Measurements from ENCODE around the gene SPRR2G. TPM values are rescaled to one million over a fixed set of nuclear protein-coding genes. Genes with fewer than 3 reads are reported as not detected.
"Not testable (repeated sequence)": the region's sequence is repeated elsewhere in the genome, so short reads cannot be mapped to it uniquely, and the experiment has no call there.

SPRR2G gene
- total RNA-seq = not detected in 2 replicates

DNA sequence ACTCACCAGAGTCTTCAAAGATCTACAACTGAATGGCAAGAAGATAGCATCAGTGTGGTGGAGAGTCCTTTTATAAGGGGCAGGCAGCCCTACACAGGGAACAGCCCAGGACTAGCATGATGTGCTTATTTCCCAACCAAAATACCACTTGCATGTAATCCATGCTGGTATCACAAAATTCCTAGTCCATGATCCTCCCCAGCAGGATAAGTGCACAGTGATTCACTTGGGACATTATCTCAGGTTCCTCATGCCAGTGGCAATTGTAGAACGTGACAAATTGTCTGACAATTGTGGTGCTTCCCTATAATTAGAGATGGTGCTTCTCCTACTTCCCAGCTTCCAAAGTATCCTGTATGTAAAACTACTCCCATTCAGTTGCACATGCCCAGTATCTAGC is at the start of gene SPRR2G:
TSS of gene SPRR2G (minus strand) at position 45 of the 400 bp plus-strand sequence. CDS start 780 bp downstream, outside the sequence.
- DNase-seq = no peak

DNA sequence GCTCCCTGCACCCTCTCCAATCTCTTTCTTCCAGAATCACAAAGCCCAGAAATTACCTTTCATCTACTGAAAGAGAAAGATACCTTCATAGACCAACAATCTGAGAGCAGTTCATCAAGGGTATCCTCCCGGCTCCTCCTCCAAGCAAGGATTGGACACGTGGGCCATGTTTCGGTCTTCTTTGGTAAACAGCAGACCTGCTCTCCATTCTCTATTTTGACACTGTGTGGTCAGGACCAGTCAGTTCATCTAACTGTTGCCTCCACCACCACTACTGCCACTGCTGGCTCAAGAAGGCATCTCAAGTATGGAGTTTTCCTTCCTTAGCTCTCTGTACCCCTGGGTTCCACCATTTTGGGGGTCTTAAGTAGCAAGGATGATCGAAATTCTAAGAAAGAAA is 44.5 kb upstream of the SPRR2G start:
- no peak for DNase-seq

DNA sequence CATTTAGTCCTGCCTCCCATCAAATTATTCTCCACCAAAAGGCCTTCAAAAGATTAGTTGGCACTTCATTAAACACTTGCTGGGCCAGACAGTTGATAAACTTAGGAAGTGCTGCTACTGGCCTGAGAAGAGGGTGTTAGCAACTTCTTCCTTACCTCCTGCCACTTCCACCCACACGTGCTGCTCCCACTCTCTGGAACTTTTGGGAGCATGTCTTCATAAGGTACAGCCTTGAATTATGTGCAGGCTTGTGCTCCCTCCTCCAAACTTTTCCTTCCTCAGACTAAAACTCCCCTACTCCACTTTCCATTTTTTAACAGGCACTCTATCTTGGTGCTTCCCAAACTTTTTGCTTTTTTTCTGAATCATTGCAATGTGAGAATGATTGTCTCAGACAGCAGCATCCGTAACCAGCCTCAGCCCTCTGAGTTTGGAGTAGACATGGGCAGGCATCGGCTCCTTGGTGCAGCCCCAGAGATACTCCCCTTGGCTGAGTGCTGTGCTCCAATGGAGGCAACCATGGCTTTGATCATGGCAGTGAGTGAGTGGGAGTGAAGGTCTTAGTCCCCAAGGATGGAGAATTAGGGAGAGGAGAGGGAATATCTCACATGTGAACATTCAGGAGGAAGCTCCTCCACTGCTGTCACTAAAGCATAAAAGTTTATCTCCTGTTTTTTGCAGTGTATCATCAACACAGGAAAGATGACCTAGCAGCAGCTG is 43.8 kb upstream of the SPRR2G start:
- no peak for DNase-seq

DNA sequence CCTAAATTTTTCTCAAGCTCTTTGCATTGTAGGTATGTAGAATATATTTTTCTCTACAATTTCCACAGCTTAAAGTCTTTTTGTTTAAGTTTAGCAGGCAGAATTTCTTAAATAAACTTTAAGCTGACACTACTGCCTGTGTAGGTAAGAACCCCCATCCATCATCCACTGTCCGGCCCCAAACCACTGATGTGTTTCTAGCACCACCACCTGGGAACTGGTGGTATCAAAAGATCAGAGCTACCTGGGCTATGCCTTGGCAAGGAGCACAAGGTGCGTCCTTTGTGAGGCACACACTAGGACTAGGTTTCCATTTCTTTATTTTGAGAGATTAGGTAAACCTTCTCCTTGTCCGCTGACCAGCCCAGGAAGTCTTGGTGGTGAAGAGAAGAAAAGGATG is 42.0 kb upstream of the SPRR2G start:
- no peak for DNase-seq

DNA sequence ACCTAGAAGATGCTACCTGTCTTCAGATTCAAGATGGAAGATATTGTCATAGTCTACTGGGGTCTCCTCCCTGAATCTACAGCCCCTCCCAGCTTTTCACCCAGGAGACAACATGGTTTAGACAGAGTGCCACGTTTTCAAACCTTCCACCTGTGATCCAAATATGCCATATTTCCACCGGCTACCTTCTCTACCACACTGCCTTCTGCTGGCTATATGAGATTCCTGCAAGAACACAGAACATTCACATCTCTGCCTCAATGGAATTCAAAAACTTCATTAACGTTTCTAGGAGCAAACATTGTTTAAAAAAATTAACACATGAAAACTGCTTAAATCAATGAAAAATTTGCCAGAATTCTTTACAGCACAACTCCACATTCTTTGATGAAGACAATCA is 39.7 kb upstream of the SPRR2G start:
- DNase-seq = no peak

DNA sequence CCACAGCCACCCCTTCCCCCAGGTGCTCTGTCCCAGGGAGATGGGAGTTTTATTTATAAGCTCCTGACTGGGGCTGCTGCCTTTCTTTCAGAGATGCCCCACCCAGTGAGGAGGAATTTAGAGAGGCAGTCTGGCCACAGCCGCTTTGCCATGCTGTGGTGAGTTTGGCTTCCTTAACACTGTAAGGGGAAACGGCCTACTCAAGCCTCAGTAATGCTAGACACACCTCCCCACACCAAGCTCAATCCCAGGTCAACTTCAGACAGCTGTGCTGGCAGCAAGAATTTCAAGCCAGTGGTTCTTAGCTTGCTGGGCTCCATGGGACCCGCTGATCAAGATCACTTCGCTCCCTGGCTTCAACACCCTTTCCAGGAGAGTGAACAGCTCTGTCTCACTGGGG is 37.6 kb upstream of the SPRR2G start:
- not testable (repeated sequence) for DNase-seq

DNA sequence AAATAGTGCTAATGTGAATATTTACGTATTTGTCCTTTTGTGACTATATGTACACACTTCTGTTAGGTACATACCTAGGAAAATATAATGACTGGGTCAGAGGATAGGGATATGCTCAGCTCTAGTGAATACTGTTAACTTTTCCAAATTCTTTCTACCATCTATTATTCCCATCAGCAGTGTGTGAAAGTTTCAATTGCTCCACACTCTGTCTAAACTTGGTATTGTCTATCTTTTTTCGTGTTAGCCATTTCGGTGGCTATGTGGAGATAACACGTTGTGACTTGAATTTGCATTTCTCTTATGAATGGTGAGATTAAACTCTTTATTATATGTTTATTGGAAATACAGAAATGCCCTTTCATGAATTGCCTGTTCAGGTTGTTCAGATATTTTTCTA is 29.9 kb upstream of the SPRR2G start:
- DNase-seq = no peak

DNA sequence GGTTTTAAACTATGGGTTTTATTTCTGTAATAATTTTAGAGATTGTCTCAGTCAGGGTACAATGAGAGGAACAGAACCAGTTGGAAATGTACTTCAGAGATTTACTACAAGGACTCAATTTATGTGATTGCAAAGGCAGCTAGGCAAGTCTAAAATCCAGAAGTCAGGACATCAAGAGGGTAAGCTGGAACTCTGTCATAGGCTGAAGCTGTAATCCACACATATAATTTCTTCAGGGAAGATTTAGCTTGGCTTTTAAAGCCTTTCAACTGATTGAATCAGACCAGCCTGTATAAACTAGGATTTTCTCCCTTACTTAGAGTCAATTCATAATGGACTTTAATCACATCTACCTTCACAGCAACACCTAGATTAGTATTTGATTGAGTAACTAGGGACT is 28.2 kb upstream of the SPRR2G start:
- DNase-seq = no peak

DNA sequence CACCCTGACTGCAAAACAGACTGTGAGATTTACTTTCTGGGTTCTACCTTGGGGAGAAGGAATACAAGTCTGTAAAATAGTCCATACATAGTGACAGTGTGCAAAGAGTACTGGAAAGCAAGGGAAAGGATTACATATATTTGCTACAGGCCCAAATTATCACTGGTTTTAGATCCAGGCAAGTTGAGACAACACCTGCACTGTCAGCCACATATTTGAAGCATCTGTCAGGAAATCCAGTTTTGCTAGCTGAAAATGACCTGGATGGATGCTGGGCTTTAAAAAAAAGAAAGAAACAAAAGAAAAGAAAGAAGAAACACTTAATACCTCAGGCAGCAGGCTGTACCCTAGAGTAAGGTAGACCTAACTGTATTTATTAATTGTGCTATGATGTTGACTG is 23.9 kb upstream of the SPRR2G start:
- no peak for DNase-seq

DNA sequence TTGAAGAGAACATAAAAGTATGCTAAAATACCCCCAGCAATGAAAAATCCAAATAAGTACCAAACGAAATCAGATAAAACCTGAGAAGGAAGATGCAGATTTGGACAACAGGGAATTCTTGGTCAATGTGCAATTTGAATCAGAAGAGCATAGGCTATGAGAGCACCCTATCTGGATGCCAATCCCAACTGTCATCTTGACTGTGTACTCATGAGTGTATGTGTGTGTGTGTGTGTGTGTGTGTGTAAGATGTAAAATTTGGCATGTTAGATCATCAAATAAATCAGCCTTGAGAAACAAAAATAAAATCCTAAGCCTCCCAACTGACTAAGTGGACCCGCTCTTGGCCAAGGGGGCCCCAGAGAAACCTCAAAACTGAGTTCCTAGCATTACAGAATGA is 18.0 kb upstream of the SPRR2G start:
- no peak for DNase-seq

DNA sequence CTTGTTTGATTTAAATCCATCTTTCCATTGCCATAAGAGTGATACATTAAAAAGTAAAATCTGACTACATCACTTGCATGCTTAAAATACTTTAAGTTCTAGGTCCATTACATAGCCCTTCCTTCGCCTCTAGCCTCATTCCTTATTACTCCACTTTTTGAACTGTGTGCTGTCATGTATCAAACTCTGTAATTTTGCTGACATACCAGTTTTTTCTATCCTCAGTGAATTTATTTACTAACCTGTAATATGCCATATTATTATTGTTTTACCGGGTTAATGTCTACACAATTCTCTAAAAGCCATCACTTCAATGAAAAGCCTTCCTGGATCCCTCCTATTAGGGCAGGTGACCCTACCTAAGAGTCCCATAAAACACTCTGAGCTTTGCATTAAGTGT is 4.9 kb upstream of the SPRR2G start:
- no peak for DNase-seq

DNA sequence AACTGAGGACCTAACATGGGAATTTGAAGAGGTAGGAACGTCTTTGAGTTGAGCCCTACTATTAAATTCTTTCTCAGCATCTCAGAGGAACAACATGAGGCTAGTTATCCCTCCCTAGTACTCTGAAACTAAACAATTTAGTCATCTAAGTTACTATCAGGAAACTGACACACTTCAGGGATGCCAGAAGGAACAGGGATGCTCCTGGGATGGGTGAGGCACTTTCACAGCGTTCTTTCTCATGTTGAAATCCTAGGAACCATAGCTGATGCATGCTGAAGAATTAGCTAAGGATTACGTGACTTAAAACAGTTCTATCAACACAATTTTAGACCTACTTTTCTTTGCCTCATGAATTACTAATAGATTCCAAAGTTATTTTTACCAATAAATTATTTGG is 1.8 kb upstream of the SPRR2G start:
- DNase-seq = no peak

DNA sequence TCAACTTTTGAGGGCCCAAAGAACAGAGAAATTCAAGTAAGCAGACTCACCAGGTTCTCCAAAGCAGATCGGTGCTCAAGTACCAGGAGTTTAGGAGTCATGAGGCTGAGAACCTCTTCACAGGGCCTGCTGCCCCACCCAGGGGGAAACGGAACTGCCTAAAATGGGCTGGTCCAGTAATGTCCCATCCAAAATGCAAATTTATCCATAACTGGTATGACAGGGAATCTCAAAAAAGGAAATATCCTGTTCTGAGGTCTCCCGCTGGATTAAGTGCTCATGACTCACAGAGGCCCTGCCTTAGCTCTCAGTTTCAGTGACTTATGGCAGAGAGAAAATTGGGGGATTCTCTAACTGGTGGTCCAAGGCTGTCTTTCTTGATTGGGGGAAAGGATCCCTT is 9.3 kb downstream of the SPRR2G start:
- no peak for DNase-seq

DNA sequence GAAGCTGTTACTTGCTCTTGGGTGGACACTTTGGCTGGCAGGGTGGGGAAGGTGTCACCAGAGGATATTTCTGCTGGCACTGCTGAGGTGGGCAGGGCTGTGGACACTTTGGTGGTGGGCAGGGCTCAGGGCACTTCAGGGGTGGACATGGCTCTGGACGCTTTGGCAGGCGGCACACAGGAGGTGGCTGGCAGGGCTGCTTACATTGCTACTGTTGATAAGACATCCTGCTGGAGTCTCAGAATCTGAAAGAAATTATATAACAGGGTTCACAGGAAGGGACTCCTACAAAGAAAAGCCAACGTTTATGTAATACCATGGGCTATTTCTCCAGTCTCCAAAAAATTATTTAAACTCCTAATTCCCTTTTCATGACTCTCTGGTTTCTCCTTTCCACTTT is 10.2 kb downstream of the SPRR2G start:
- no peak for DNase-seq

DNA sequence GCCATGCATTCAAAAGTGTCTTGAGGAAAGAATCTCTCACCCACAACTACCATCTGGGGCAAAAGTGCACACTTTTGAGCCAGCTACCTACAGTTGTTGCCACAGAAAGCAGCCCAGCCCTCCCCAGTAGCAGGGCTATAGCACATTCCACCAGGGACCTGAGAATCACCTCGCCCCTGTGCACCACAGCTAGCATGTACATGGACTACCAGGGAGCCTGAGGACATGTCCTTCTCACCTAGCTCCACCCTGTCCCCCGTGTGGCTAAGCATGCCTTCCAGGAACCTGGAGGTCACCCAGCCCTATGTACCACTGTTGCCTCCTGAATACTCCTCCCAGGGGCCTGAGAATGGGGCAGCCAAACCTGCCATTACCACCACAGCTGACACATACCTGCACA is 16.9 kb downstream of the SPRR2G start:
- no peak for DNase-seq

DNA sequence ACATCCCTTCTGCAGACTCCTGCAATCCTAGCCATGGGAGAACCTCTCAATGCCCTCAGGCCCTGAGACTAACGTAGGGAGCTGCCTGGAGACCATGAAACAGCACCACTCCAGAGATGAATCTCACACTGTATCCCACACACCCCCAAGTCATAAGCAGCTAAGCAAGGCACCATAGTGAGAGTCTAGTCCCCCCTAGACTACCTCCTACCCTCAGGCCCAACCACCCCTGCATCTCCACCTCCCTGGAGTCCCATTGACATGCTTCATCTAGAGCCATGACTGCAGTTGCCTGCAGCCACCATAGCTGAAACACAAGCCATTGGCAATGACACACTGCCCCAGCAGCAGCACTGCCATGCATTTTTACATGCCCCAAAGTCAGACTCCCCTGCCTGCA is 17.4 kb downstream of the SPRR2G start:
- no peak for DNase-seq

DNA sequence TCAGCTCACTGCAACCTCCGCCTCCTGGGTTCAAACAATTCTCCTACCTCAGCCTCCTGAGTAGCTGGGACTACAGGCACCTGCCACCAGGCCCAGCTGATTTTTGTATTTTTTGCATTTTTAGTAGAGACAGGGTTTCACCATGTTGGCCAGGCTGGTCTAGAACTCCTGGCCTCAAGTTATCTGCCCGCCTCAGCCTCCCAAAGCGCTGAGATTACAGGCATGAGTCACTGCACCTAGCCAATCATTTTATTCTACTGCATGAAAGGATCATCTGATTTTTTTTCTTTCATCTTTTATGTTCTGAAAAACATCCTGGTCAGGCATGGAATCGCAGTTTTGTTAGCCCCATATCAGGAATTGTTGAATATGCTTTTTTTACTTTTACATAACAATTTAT is 22.0 kb downstream of the SPRR2G start:
- not testable (repeated sequence) for DNase-seq

DNA sequence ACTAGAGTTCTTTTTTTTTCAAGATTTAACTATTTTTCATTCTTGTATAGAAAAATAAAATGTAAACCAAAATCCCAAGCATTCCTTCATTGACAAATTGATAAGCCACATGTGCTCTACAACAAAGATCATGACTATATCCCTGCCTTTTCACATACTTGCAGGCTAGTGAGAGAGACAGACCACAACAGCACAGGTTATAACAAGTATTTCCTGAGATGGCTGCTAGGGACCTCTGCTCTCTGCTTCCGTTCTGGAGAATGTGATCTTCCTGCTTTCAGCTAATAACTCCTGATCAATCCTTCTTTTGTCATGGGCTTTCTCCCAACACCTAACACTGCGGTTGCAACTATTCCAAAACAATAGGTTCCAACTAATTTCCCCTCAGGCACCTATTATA is 23.4 kb downstream of the SPRR2G start:
- no peak for DNase-seq

DNA sequence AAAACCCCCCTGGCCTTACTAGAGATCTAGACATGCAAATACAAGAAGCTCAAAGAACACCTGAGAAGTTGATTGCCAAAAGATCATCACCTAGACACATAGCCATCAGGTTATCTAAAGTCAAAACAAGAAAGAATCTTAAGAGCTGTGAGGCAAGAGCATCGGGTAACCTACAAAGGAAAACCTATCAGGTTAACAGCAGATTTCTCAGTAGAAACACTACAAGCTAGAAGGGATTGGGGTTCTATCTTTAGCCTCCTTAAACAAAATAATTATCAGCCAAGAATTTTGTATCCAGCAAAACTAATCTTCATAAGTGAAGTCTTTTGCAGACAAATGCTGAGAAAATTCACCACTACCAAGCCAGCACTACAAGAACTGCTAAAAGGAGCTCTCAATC is 25.2 kb downstream of the SPRR2G start:
- no peak for DNase-seq

DNA sequence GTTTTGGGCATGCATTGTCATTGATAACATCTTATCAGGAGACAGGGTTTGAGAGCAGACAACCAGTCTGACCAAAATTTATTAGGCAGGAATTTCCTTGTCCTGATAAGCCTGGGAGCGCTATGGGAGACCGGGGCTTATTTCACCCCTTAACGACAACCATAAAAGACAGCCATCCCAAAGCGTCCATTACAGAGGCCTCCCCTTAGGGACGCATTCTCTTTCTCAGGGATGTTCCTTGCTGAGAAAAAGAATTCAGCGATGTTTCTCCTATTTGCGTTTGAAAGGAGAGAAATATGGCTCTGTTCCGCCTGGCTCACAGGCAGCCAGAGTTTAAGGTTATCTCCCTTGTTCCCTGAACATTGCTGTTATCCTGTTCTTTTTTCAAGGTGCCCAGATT is 26.9 kb downstream of the SPRR2G start:
- DNase-seq = not testable (repeated sequence)

DNA sequence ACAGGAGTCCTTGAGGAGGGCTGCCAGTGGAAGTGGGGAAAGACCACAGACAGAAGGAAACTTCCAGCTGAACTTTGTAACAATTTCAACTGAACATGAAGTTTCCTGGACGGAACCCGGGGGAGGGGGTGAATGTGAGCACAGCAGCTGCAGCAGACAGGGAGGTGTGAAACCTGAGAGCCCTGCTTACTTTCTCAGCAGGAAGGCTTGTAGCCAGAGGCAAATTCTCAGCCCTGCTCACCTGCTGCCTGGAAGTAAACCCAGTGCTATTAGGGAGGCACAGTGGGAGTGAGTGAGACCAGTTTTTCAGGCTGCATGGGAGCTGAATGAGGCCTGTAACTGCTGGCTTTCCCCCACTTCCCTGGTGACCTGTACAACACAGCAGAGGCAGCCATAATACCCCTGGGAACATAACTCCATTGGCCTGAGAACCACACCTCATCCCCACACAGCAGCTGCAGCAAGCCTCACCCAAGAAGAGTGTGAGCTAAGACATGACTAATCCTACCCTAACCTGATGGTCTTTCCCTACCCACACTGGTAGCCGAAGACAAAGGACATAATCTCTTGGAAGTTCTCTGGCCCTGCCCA is 27.8 kb downstream of the SPRR2G start:
- DNase-seq = no peak

DNA sequence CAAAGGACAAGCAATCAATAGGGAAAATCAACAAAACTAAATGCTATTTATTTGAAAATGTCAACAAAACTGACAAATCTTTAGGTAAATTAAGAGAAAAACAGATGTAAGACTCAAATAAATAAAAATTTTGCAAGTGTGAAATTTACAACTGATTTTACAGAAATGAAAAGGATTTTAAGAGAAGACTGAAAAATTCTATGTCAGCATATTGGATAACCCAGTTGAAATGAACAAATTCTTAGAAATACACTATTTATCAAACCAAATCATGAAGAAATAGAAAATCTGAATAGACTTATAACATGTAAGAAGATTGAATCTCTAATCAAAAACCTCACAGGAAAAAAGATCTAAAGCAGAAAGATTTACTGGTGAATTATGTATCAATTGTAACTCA is 29.7 kb downstream of the SPRR2G start:
- no peak for DNase-seq

DNA sequence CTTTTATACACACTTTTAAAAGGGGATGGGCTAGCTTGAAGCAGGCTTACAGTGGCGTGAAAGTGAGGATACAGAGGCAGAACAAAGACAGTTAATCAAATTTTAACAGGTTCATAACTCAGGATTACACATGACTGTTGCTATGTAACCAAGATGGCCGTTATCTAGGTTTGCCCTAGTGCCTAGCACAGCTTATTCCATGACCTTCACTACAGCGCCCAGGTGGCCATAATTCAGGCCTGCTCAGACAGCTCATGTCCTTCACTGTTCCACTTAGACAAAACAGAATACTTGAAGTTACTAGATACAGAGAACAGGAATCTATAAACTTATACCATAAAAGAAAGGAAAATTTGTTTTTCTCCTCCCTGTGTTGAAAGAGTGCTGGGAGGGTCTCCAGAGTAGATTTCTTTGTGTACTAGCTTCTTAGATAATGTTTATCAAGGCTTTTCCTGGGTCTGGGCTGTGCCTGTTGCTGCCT is 31.2 kb downstream of the SPRR2G start:
- DNase-seq = no peak

DNA sequence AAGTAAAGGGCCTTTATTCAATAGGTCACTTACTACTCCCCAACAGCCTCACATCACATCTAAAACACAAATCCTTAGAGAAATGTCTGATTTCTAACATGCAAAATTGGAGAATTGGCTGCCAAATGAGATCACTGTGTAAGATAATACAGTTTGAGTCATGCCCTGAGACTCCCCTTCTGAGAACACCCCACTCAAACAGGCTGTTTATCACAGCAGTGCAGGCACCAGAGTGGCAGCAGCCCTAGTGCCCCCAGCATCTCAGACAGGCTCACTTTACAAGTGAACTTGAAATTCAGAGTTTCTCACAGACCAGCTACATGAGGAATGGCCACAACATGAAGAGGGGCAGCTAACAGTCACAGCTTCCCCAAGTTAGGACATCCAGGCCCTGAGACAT is 35.4 kb downstream of the SPRR2G start:
- DNase-seq = not testable (repeated sequence)

DNA sequence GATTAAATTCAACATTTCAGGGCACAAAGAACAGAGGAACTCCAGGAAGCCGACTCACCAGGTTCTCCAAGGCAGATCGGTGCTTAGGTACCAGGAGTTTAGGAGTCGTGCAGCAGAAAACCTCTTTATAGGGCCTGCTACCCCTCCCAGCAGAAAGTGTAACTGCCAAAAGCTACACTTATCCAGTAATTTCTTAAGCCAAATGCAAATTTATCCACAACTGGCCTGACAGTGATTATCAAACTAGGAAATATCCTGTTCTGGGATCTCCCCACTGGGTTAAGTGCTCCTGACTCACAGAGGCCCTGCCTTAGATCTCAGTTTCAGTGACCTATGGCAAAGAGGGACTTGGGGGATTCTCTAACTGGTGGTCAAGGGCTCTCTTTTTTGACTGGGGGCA is 37.3 kb downstream of the SPRR2G start, which contains the start of gene SPRR2F:
TSS of gene SPRR2F (minus strand) at position 101 of the 400 bp plus-strand sequence. CDS start 783 bp downstream, outside the sequence.
- DNase-seq = no peak

Data from dermis blood vessel endothelial cell (primary cell).